H1 (cell line): Measurements from ENCODE around the gene TRABD.
"Not testable (repeated sequence)": the region's sequence is repeated elsewhere in the genome, so short reads cannot be mapped to it uniquely, and the experiment has no call there.

ENCODE experiments used
- CHD2 ChIP-seq: IDR thresholded peaks from 2 replicates; pipeline ENCODE4 v1.6.1; 2012; ENCODE audit warnings: low read length, improper control_type of control experiment
- CREB1 ChIP-seq: IDR thresholded peaks from 2 replicates; pipeline ENCODE4 v1.6.1; 2012; ENCODE audit warnings: inconsistent platforms
- CTBP2 ChIP-seq: IDR thresholded peaks from 2 replicates; pipeline ENCODE4 v1.7.0; 2011; ENCODE audit warnings: borderline replicate concordance, mild to moderate bottlenecking, moderate library complexity, mixed read lengths, low read length; ENCODE audit not compliant: insufficient read depth, insufficient read length
- CTCF ChIP-seq, 3 experiments: IDR thresholded peaks; 1 replicate in 2 of 3; 2 replicates in 1 of 3; pipeline versions ENCODE4 v1.5.1 to v1.6.1; 2011; ENCODE audit warnings: low read length in 3 of 3, mild to moderate bottlenecking in 3 of 3, inconsistent platforms in 2 of 3, low read depth in 1 of 3, moderate library complexity in 1 of 3; ENCODE audit not compliant: insufficient read depth in 1 of 3; ENCODE audit errors: control extremely low read depth in 1 of 3
- HDAC2 ChIP-seq, 2 experiments: fragments of 300-600 bp in 1 of 2; sonication (generic) in 1 of 2; IDR thresholded peaks; 2 replicates each; pipeline ENCODE4 v1.6.1; 2011 to 2012; ENCODE audit warnings: low read depth in 2 of 2, low read length in 2 of 2, mild to moderate bottlenecking in 2 of 2, moderate library complexity in 2 of 2, borderline replicate concordance in 1 of 2, inconsistent platforms in 1 of 2
- MAX ChIP-seq: IDR thresholded peaks from 2 replicates; pipeline ENCODE4 v1.6.1; 2012; ENCODE audit warnings: inconsistent platforms
- NRF1 ChIP-seq: IDR thresholded peaks from 2 replicates; pipeline ENCODE4 v1.6.1; 2011; ENCODE audit warnings: mild to moderate bottlenecking, low read depth, low read length, improper control_type of control experiment
- POLR2A ChIP-seq, 2 experiments: IDR thresholded peaks; 1 replicate in 1 of 2; 2 replicates in 1 of 2; pipeline ENCODE4 v1.6.1; 2011; ENCODE audit warnings: low read depth in 2 of 2, low read length in 2 of 2, mild to moderate bottlenecking in 2 of 2; ENCODE audit errors: control extremely low read depth in 1 of 2
- RFX5 ChIP-seq: IDR thresholded peaks from 2 replicates; pipeline ENCODE4 v1.6.1; 2011; ENCODE audit warnings: low read depth, low read length, improper control_type of control experiment, borderline replicate concordance
- RXRA ChIP-seq: IDR thresholded peaks from 2 replicates; pipeline ENCODE4 v1.6.1; 2011; ENCODE audit warnings: low read depth, mild to moderate bottlenecking, low read length, moderate library complexity; ENCODE audit not compliant: insufficient read depth
- SIN3A ChIP-seq, 2 experiments: IDR thresholded peaks in 1 of 2; conservative IDR thresholded peaks in 1 of 2; 2 replicates each; pipeline ENCODE4 v1.6.1; 2011 to 2012; ENCODE audit warnings: low read length in 2 of 2, improper control_type of control experiment in 1 of 2, low read depth in 1 of 2, mild to moderate bottlenecking in 1 of 2

- TF ChIP-seq CHD2; SIN3A (conservative IDR thresholded peaks at IDR 0.05 in 1 of 2, IDR thresholded peaks at IDR 0.05 in 1 of 2; ENCODE audit: low read depth in 1 of 2, low read length in 2 of 2); RFX5; POLR2A (IDR thresholded peaks at IDR 0.05; ENCODE audit: control extremely low read depth in 1 of 2, low read depth in 2 of 2, low read length in 2 of 2); NRF1; CREB1; MAX; RXRA; CTBP2; HDAC2 (IDR thresholded peaks at IDR 0.05; ENCODE audit: borderline replicate concordance in 1 of 2, low read depth in 2 of 2, low read length in 2 of 2); CTCF (IDR thresholded peaks at IDR 0.05; ENCODE audit: control extremely low read depth in 1 of 3, insufficient read depth in 1 of 3, low read depth in 1 of 3, low read length in 3 of 3): not testable (repeated sequence)
Observed at GRCh38 chr22:50147258-50148165, 38.2 kb upstream of the TRABD start.
